Endothelial cell of umbilical vein (primary cell): ENCODE measurements around the gene CBX5. TPM values are rescaled to one million over a fixed set of nuclear protein-coding genes. Genes with fewer than 3 reads are reported as not detected.

ENCODE experiments used
- BruUV-seq: library from RNA; stranded (reverse); fragments of 400-500 nt; replicated peaks from 2 replicates; lab custom pipeline; 2021; lab: Mats Ljungman, UMichigan
- CTCF ChIA-PET: fragments of 300-600, 350-600 bp; sonication (Branson Sonifier 250); formaldehyde crosslinking; loops from one replicate; lab custom pipeline; 2021; ENCODE audit warnings: antibody characterized with exemption, inconsistent platforms; lab: Charles Lee
- POLR2A ChIA-PET: fragments of 300-600, 350-600 bp; sonication (Branson Sonifier 250); formaldehyde crosslinking; loops from one replicate; lab custom pipeline; 2021; ENCODE audit warnings: antibody characterized with exemption, inconsistent platforms; lab: Charles Lee
- DNase-seq: peaks from one replicate; pipeline ENCODE4 v3.0.0-alpha.2; 2011; ENCODE audit warnings: low read depth, low spot score
- FAIRE-seq: peaks from 2 replicates; lab custom pipeline; 2011; peaks lifted over from hg19 to GRCh38; lab: Jason Lieb, UNC
- H2AFZ ChIP-seq: 2 replicates; pipeline ENCODE4 v1.6.0; 2012; ENCODE audit warnings: low read depth, low read length, control low read depth, inconsistent platforms
- H3K27ac ChIP-seq: 2 replicates; pipeline ENCODE4 v1.5.1; 2011; ENCODE audit warnings: low read depth, mild to moderate bottlenecking, control low read depth, low read length, moderate library complexity; ENCODE audit not compliant: insufficient read depth
- H3K27me3 ChIP-seq, 2 experiments: 2 replicates each; pipeline versions ENCODE4 v1.6.0 to v1.6.1; 2011; ENCODE audit warnings: low read length in 2 of 2, mixed read lengths in 1 of 2; ENCODE audit not compliant: control insufficient read depth in 2 of 2, insufficient read depth in 2 of 2
- H3K36me3 ChIP-seq, 2 experiments: 2 replicates in 1 of 2; 3 replicates in 1 of 2; pipeline ENCODE4 v1.5.1; 2011; ENCODE audit warnings: low read length in 2 of 2, mild to moderate bottlenecking in 1 of 2, moderate library complexity in 1 of 2; ENCODE audit not compliant: control insufficient read depth in 2 of 2, insufficient read depth in 2 of 2; ENCODE audit errors: extremely low read depth in 1 of 2
- H3K4me1 ChIP-seq: 3 replicates; pipeline ENCODE4 v1.5.1; 2011; ENCODE audit warnings: mild to moderate bottlenecking, low read length; ENCODE audit not compliant: control insufficient read depth, insufficient read depth; ENCODE audit errors: extremely low read depth
- H3K4me2 ChIP-seq: 2 replicates; pipeline ENCODE4 v1.6.1; 2011; ENCODE audit warnings: low read length, control low read depth, mixed read lengths; ENCODE audit not compliant: insufficient read depth
- H3K4me3 ChIP-seq, 3 experiments: fragments of 200-600 bp in 1 of 3; sonication (generic), shearing (Covaris generic) in 1 of 3; replicated peaks in 1 of 3; 2 replicates each; pipeline ENCODE4 v1.5.1; 2011 to 2016; ENCODE audit warnings: control low read depth in 3 of 3, low read length in 3 of 3, mild to moderate bottlenecking in 2 of 3, inconsistent platforms in 1 of 3, low read depth in 1 of 3, moderate library complexity in 1 of 3; ENCODE audit not compliant: insufficient read depth in 1 of 3
- H3K79me2 ChIP-seq: 2 replicates; pipeline ENCODE4 v1.6.0; 2012; ENCODE audit warnings: low read length, inconsistent platforms; ENCODE audit not compliant: control insufficient read depth, insufficient read depth
- H3K9ac ChIP-seq: replicated peaks from 2 replicates; pipeline ENCODE3; 2011; ENCODE audit warnings: low read length, control low read depth; ENCODE audit not compliant: insufficient read depth; ENCODE audit errors: extremely low read depth
- H3K9me1 ChIP-seq: replicated peaks from 3 replicates; pipeline ENCODE4 v1.6.0; 2011; ENCODE audit warnings: mild to moderate bottlenecking, low read length; ENCODE audit not compliant: control insufficient read depth, insufficient read depth; ENCODE audit errors: extremely low read depth
- H3K9me3 ChIP-seq: replicated peaks from 2 replicates; pipeline ENCODE4 v1.5.1; 2012; ENCODE audit warnings: low read length, inconsistent platforms; ENCODE audit not compliant: control insufficient read depth, insufficient read depth
- H4K20me1 ChIP-seq: replicated peaks from 2 replicates; pipeline ENCODE3; 2011; ENCODE audit warnings: mild to moderate bottlenecking, low read length; ENCODE audit not compliant: control insufficient read depth, insufficient read depth; ENCODE audit errors: extremely low read depth
- EZH2 ChIP-seq: IDR thresholded peaks from 2 replicates; pipeline ENCODE4 v1.6.1; 2012; ENCODE audit warnings: borderline replicate concordance, low read depth, mild to moderate bottlenecking, moderate library complexity, low read length, inconsistent platforms; ENCODE audit not compliant: severe bottlenecking
- FOS ChIP-seq: IDR thresholded peaks from 2 replicates; pipeline ENCODE4 v1.6.1; 2011; ENCODE audit warnings: mild to moderate bottlenecking, low read length, moderate library complexity, borderline replicate concordance; ENCODE audit not compliant: insufficient read depth
- GATA2 ChIP-seq: IDR thresholded peaks from 2 replicates; pipeline ENCODE4 v1.7.0; 2011; ENCODE audit warnings: low read depth, mild to moderate bottlenecking, moderate library complexity, mixed read lengths, low read length; ENCODE audit not compliant: insufficient read length, insufficient read depth
- JUN ChIP-seq: IDR thresholded peaks from 2 replicates; pipeline ENCODE4 v1.6.1; 2011; ENCODE audit warnings: borderline replicate concordance, low read depth; ENCODE audit not compliant: insufficient read length, insufficient read depth
- MYC ChIP-seq: IDR thresholded peaks from one replicate; pipeline ENCODE4 v1.6.1; 2011; ENCODE audit warnings: mild to moderate bottlenecking, low read depth, low read length
- POLR2A ChIP-seq: IDR thresholded peaks from 2 replicates; pipeline ENCODE4 v1.6.1; 2012; ENCODE audit warnings: low read depth, mild to moderate bottlenecking, control low read depth, low read length
- POLR2AphosphoS5 ChIP-seq: IDR thresholded peaks from 2 replicates; pipeline ENCODE4 v1.6.1; 2012; ENCODE audit warnings: low read depth, mild to moderate bottlenecking, control low read depth, low read length, moderate library complexity; ENCODE audit not compliant: insufficient read depth
- dilution Hi-C: fragments of 300-500 bp; cut with MboI; formaldehyde crosslinking; loops from one replicate; pipeline ENCODE4 v1.15.0; 2019; ENCODE audit warnings: low sequenced_read_pairs; ENCODE audit not compliant: extremely low pct_ligation_motif_present
- intact Hi-C: fragments of 100-400 bp; cut with micrococcal nuclease; formaldehyde crosslinking; loops from one replicate; pipeline ENCODE4 v1.10.0; 2022
- polyA plus RNA-seq, 4 experiments: library from polyadenylated mRNA; depleted of rRNA in 3 of 4; stranded (reverse) in 3 of 4; unstranded in 1 of 4; fragments of >200 nt; gene quantifications; 2 replicates each; pipeline versions ENCODE4 v1.2.1 to v1.2.3, GENCODE V29; 2011 to 2012; ENCODE audit warnings: missing spikeins in 1 of 4
- total RNA-seq: library from RNA; stranded (reverse); gene quantifications from 2 replicates; pipeline ENCODE4 v1.2.3, GENCODE V29; 2021
- TF ChIP-seq, protein P1 (sequence below), 2 donors: IDR thresholded peaks; 1 replicate in 1 of 2; 2 replicates in 1 of 2; pipeline ENCODE4 v1.5.1; 2011; ENCODE audit warnings: low read length in 2 of 2, mild to moderate bottlenecking in 2 of 2, moderate library complexity in 2 of 2, control low read depth in 1 of 2, inconsistent platforms in 1 of 2, low read depth in 1 of 2; ENCODE audit not compliant: insufficient read depth in 1 of 2; ENCODE audit errors: extremely low read depth in 1 of 2
- TF ChIP-seq, protein P2 (sequence below): IDR thresholded peaks from 2 replicates; pipeline ENCODE4 v1.6.1; 2011; ENCODE audit not compliant: insufficient read depth, insufficient read length

CBX5 gene
- total and polyA plus RNA-seq, 2 donors (not counting 3 experiments of a cell fraction or from before 2014, with no cell fraction given) = 22.8 to 111 TPM

DNA sequence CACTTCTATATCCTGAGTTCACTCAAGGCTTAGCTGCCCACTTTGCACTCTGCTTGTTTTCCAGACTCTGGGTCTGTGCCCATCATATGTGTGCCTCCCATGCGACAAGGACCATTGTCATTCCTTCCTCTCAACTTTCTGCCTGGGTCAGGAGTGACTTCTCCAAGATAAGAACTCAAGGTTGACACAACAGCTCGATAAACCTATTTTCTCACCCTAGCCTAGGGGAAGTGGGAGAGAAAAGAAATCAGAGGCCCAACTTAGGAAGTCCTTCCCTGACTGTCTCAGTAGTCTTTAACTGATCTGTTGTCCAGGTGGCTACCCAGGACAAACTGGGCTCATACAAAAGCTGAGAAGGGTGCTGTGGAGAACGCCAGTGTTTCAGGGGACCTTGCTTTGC is 92.8 kb downstream of the CBX5 start:
- Histone ChIP-seq H3K79me2 (no peaks in the 10 kb centered on the region), H3K4me1 (no peaks in the 10 kb centered on the region), H4K20me1 (no peaks in the 10 kb centered on the region), H3K27ac (no peak overlapping the region), H3K4me2 (no peak overlapping the region), H3K36me3 (peaks cover 0 to under 1% of the 10 kb centered on the region in 2 experiments), H3K9me3 (no peaks in the 10 kb centered on the region), H2AFZ (no peak overlapping the region), H3K4me3 (no peak overlapping the region), H3K9ac (no peak overlapping the region), H3K27me3 (peaks cover 2 to 9% of the 10 kb centered on the region in 2 experiments), H3K9me1 (no peaks in the 10 kb centered on the region)
- CTCF ChIA-PET = no interaction called here
- dilution Hi-C loops (no loop called here), intact Hi-C loops (no loop called here)
- DNase-seq = no peak
- no peak for FAIRE-seq
- POLR2A ChIA-PET = no interaction called here
- TF ChIP-seq POLR2AphosphoS5 = no peak
- TF ChIP-seq GATA2 = no peak
- TF ChIP-seq, protein P1, sequence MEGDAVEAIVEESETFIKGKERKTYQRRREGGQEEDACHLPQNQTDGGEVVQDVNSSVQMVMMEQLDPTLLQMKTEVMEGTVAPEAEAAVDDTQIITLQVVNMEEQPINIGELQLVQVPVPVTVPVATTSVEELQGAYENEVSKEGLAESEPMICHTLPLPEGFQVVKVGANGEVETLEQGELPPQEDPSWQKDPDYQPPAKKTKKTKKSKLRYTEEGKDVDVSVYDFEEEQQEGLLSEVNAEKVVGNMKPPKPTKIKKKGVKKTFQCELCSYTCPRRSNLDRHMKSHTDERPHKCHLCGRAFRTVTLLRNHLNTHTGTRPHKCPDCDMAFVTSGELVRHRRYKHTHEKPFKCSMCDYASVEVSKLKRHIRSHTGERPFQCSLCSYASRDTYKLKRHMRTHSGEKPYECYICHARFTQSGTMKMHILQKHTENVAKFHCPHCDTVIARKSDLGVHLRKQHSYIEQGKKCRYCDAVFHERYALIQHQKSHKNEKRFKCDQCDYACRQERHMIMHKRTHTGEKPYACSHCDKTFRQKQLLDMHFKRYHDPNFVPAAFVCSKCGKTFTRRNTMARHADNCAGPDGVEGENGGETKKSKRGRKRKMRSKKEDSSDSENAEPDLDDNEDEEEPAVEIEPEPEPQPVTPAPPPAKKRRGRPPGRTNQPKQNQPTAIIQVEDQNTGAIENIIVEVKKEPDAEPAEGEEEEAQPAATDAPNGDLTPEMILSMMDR (IDR thresholded peaks at IDR 0.05; ENCODE audit: extremely low read depth in 1 of 2, insufficient read depth in 1 of 2, low read depth in 1 of 2, low read length in 2 of 2) = no peak
- TF ChIP-seq, protein P2, sequence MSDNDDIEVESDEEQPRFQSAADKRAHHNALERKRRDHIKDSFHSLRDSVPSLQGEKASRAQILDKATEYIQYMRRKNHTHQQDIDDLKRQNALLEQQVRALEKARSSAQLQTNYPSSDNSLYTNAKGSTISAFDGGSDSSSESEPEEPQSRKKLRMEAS = no peak
- TF ChIP-seq FOS = no peak
- no peak for TF ChIP-seq EZH2
- TF ChIP-seq POLR2A = no peak
- no peak for TF ChIP-seq MYC
- no peak for TF ChIP-seq JUN
- BruUV-seq = no TSS peak
